Body of pancreas (tissue), 4 donors: ENCODE results near the gene BIK.

Source experiments
- CTCF ChIP-seq, 7 experiments: fragments of 450-650 bp in 4 of 7; fragments of 200-600 bp in 3 of 7; sonication (generic) in 3 of 7; IDR thresholded peaks; one replicate each; pipeline ENCODE4 v1.5.1; 2016 to 2019; ENCODE audit warnings: antibody characterized with exemption in 7 of 7
- POLR2A ChIP-seq, 3 donors: fragments of 450-650 bp; IDR thresholded peaks; one replicate each; pipeline ENCODE4 v1.6.1; 2016; ENCODE audit warnings: antibody characterized with exemption in 3 of 3, mild to moderate bottlenecking in 2 of 3

- no peak for TF ChIP-seq CTCF (IDR thresholded peaks at IDR 0.05)
- TF ChIP-seq POLR2A (IDR thresholded peaks at IDR 0.05) = no peak
Measured at GRCh38 chr22:43164636-43165035, 54.1 kb downstream of the BIK start.
